GM23248 (cell line): Measurements from ENCODE around the gene DUSP2. TPM values are rescaled to one million over a fixed set of nuclear protein-coding genes. Genes with fewer than 3 reads are reported as not detected.

Source experiments
- DNase-seq: peaks from one replicate; pipeline ENCODE4 v3.0.0-alpha.2; 2015
- H2AFZ ChIP-seq: fragments of 200-600 bp; sonication (generic); 2 replicates; pipeline ENCODE4 v1.6.1; 2016; ENCODE audit warnings: antibody characterized with exemption
- H3F3A ChIP-seq: fragments of 200-600 bp; sonication (generic); 2 replicates; pipeline ENCODE4 v1.6.1; 2016; ENCODE audit warnings: mild to moderate bottlenecking, antibody characterized with exemption, mixed run types; ENCODE audit not compliant: insufficient read depth
- H3K27ac ChIP-seq: fragments of 200-600 bp; sonication (generic); 2 replicates; pipeline ENCODE4 v1.5.1; 2016; ENCODE audit warnings: mild to moderate bottlenecking
- H3K27me3 ChIP-seq: fragments of 200-600 bp; sonication (generic); replicated peaks from 2 replicates; pipeline ENCODE4 v1.6.1; 2016; ENCODE audit warnings: mild to moderate bottlenecking; ENCODE audit not compliant: insufficient read depth
- H3K36me3 ChIP-seq: fragments of 200-600 bp; sonication (generic); 2 replicates; pipeline ENCODE4 v1.6.1; 2016; ENCODE audit warnings: low read depth, mild to moderate bottlenecking
- H3K4me1 ChIP-seq: fragments of 200-600 bp; sonication (generic); 2 replicates; pipeline ENCODE4 v1.6.1; 2016; ENCODE audit warnings: mild to moderate bottlenecking; ENCODE audit not compliant: insufficient read depth
- H3K4me2 ChIP-seq: fragments of 200-600 bp; sonication (generic); one replicate; pipeline ENCODE4 v1.6.1; 2016; ENCODE audit warnings: mild to moderate bottlenecking; ENCODE audit not compliant: unreplicated experiment
- H3K4me3 ChIP-seq: fragments of 200-600 bp; sonication (generic); 2 replicates; pipeline ENCODE4 v1.5.1; 2016; ENCODE audit warnings: mild to moderate bottlenecking
- H3K79me2 ChIP-seq: fragments of 200-600 bp; sonication (generic); 2 replicates; pipeline ENCODE4 v1.6.1; 2016; ENCODE audit warnings: mild to moderate bottlenecking; ENCODE audit not compliant: insufficient read depth
- H3K9ac ChIP-seq: fragments of 200-600 bp; sonication (generic); 2 replicates; pipeline ENCODE4 v1.6.1; 2016; ENCODE audit warnings: mild to moderate bottlenecking
- H3K9me2 ChIP-seq: fragments of 200-600 bp; sonication (generic); 2 replicates; pipeline ENCODE4 v1.6.1; 2016; ENCODE audit warnings: mixed run types, mild to moderate bottlenecking, moderate library complexity; ENCODE audit not compliant: insufficient read depth
- H3K9me3 ChIP-seq: fragments of 200-600 bp; sonication (generic); one replicate; pipeline ENCODE4 v1.6.1; 2017; ENCODE audit warnings: low read depth
- H4K20me1 ChIP-seq: fragments of 200-600 bp; sonication (generic); 2 replicates; pipeline ENCODE4 v1.6.0; 2016; ENCODE audit not compliant: insufficient read depth
- EZH2 ChIP-seq: fragments of 200-600 bp; sonication (generic); IDR thresholded peaks from 2 replicates; pipeline ENCODE4 v1.6.1; 2018; ENCODE audit warnings: antibody characterized with exemption, mild to moderate bottlenecking; ENCODE audit not compliant: insufficient read depth, poor library complexity, severe bottlenecking
- EZH2phosphoT487 ChIP-seq: fragments of 200-600 bp; sonication (generic); IDR thresholded peaks from 2 replicates; pipeline ENCODE4 v1.6.1; 2018; ENCODE audit warnings: antibody characterized with exemption, moderate library complexity, mild to moderate bottlenecking, low read depth; ENCODE audit not compliant: insufficient read depth
- WGBS, 2 experiments: methylation state at CpG; one replicate each; pipeline ENCODE4 v1.1.6; 2015 to 2017; ENCODE audit warnings: low lambda C conversion rate in 2 of 2, low coverage in 1 of 2; ENCODE audit errors: missing lambda C conversion rate in 2 of 2; 5-methylcytosine and 5-hydroxymethylcytosine counted together
- in situ Hi-C: fragments of 300-500 bp; cut with MboI; formaldehyde crosslinking; loops from 2 replicates; pipeline ENCODE4 v1.15.0; 2020
- polyA plus RNA-seq: library from polyadenylated mRNA; unstranded; fragments of >200 nt; fragmentation: Nextera tagmentation; extraction: Ambion mirVana; gene quantifications from 2 replicates; pipeline ENCODE4 v1.2.1, GENCODE V29; 2016
- total RNA-seq: library from RNA; depleted of rRNA; stranded (reverse); fragments of >200 nt; shearing (Covaris generic); gene quantifications from 2 replicates; pipeline ENCODE4 v1.2.3, GENCODE V29; 2014

DUSP2 gene
- total and polyA plus RNA-seq, 2 experiments from 2014 or later: 3.1 to 8.8 TPM

GRCh38 chr2:96145848-96146152 lies 560 bp upstream of the DUSP2 start:
- 61 to 70% methylated on average over 3 of the region's 3 CpGs for WGBS, 2 experiments
- H3K27me3 ChIP-seq: no peaks in the 10 kb centered on the region
- no peaks in the 10 kb centered on the region for H3K79me2 ChIP-seq
- no peaks in the 10 kb centered on the region for H3K9me3 ChIP-seq
- H3K9ac ChIP-seq: peak overlapping the region; percentile 69
- H4K20me1 ChIP-seq: no peaks in the 10 kb centered on the region
- no peaks in the 10 kb centered on the region for H3K36me3 ChIP-seq
- TF ChIP-seq EZH2 (no peak), EZH2phosphoT487 (no peak)
- no peak for DNase-seq
- H3K9me2 ChIP-seq: no peaks in the 10 kb centered on the region
- H3K4me3 ChIP-seq: no peak overlapping the region
- H3K4me2 ChIP-seq: no peak overlapping the region
- H3F3A ChIP-seq: peaks cover 6% of the 10 kb centered on the region; the same call in 1 of the 2 replicates
- peaks cover 9% of the 10 kb centered on the region; the same call in 1 of the 2 replicates for H3K4me1 ChIP-seq
- in situ Hi-C loops: no loop called here
- H3K27ac ChIP-seq: no peak overlapping the region
- H2AFZ ChIP-seq: no peak overlapping the region

- Histone ChIP-seq H3K36me3 (no peaks in the 10 kb centered on the region), H4K20me1 (no peaks in the 10 kb centered on the region), H3K9me2 (no peaks in the 10 kb centered on the region), H2AFZ (peak overlapping the region; percentile 69), H3K27ac (no peak overlapping the region), H3K4me2 (peak overlapping the region; percentile 67), H3K9me3 (no peaks in the 10 kb centered on the region), H3K27me3 (no peaks in the 10 kb centered on the region), H3F3A (peaks cover 6% of the 10 kb centered on the region; the same call in 1 of the 2 replicates), H3K4me3 (peak overlapping the region; percentile 69), H3K9ac (peak overlapping the region; percentile 69), H3K4me1 (peaks cover 9% of the 10 kb centered on the region; the same call in 1 of the 2 replicates), H3K79me2 (no peaks in the 10 kb centered on the region)
- WGBS, 2 experiments: 6 to 14% methylated on average over 14 to 35 of the region's 35 CpGs
- in situ Hi-C loops: no loop called here
- TF ChIP-seq EZH2phosphoT487 (no peak), EZH2 (no peak)
- DNase-seq: no peak
Measured at GRCh38 chr2:96144481-96145035, 682 bp downstream of the DUSP2 start.

DNA sequence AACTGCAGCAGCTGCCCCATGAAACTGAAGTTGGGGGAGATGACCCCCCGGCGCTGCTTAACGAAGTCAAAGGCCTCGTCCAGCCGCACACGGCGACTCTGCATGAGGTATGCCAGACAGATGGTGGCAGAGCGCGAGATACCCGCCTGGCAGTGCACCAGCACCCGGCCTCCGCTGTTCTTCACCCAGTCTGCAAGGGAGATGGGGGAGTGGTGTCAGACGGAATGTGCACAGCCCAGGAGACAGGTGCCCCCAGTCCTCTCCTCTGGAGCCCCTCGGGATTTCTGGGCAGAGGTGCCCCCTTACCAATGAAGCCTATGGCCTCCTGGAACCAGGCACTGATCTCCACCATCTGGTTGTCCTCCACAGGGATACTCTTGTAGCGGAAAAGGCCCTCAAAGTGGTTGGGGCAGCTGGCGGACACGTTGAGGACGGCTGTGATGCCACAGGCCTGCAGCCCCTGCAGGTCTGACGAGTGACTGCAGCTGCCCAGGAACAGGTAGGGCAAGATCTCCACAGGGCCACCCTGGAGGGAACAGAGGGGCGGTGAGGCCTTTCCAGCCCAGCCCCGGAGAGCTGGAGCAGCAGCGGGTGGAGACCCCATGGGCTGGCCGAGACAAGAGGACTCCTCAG lies 1.3 kb downstream of the DUSP2 start:
- Histone ChIP-seq H3F3A (peaks cover under 1% of the 10 kb centered on the region; the same call in 1 of the 2 replicates), H4K20me1 (no peaks in the 10 kb centered on the region), H3K27me3 (no peaks in the 10 kb centered on the region), H3K79me2 (no peaks in the 10 kb centered on the region), H3K4me3 (peak overlapping the region; percentile 69), H3K9me3 (no peaks in the 10 kb centered on the region), H2AFZ (no peak overlapping the region), H3K9ac (no peak overlapping the region), H3K36me3 (no peaks in the 10 kb centered on the region), H3K9me2 (no peaks in the 10 kb centered on the region), H3K4me1 (peaks cover 9% of the 10 kb centered on the region; the same call in 1 of the 2 replicates), H3K4me2 (peak overlapping the region; percentile 67), H3K27ac (no peak overlapping the region)
- WGBS, 2 experiments: 97% methylated on average over 22 to 23 of the region's 23 CpGs
- in situ Hi-C loops: no loop called here
- no peak for DNase-seq
- TF ChIP-seq EZH2 (no peak), EZH2phosphoT487 (no peak)

- in situ Hi-C loops: no loop called here
- no peaks in the 10 kb centered on the region for H3K27me3 ChIP-seq
- no peak overlapping the region for H3K27ac ChIP-seq
- no peaks in the 10 kb centered on the region for H3K79me2 ChIP-seq
- WGBS, 2 experiments: 92 to 95% methylated on average over 10 of the region's 10 CpGs
- H3K9me3 ChIP-seq: no peaks in the 10 kb centered on the region
- H3K4me1 ChIP-seq: peaks cover 9% of the 10 kb centered on the region; the same call in 1 of the 2 replicates
- no peak overlapping the region for H3K9ac ChIP-seq
- no peaks in the 10 kb centered on the region for H3F3A ChIP-seq
- H3K4me2 ChIP-seq: no peak overlapping the region
- DNase-seq: no peak
- H2AFZ ChIP-seq: no peak overlapping the region
- no peaks in the 10 kb centered on the region for H3K9me2 ChIP-seq
- H3K4me3 ChIP-seq: no peak overlapping the region
- TF ChIP-seq EZH2 (no peak), EZH2phosphoT487 (no peak)
- H4K20me1 ChIP-seq: no peaks in the 10 kb centered on the region
- no peaks in the 10 kb centered on the region for H3K36me3 ChIP-seq
Measured at GRCh38 chr2:96143231-96143847, 1.9 kb downstream of the DUSP2 start.
